ENCODE data around the gene HBP1. TPM values are rescaled to one million over a fixed set of nuclear protein-coding genes. Genes with fewer than 3 reads are reported as not detected.

HBP1 gene
- total and polyA plus RNA-seq, 2 experiments from 2014 or later = 47.7 to 84.7 TPM

- no peak overlapping the region for H3K4me2 ChIP-seq
- TF ChIP-seq EZH2 (IDR thresholded peaks at IDR 0.05; ENCODE audit: borderline replicate concordance) (no peak), CTCF (IDR thresholded peaks at IDR 0.05; ENCODE audit: poor library complexity) (peak; percentile 53)
- no peaks in the 10 kb centered on the region for H3K79me2 ChIP-seq
- no peaks in the 10 kb centered on the region for H3K9me3 ChIP-seq (ENCODE audit: low read depth)
- no peaks in the 10 kb centered on the region for H3K27me3 ChIP-seq
- 84% methylated on average over 4 of the region's 4 CpGs for whole genome bisulfite sequencing (ENCODE audit: low lambda C conversion rate, missing lambda C conversion rate)
- no peak overlapping the region for H3K4me3 ChIP-seq
- no peaks in the 10 kb centered on the region for H3K36me3 ChIP-seq (replicated peaks; ENCODE audit: insufficient read depth, low read depth)
- H4K20me1 ChIP-seq (ENCODE audit: insufficient read depth, poor library complexity, severe bottlenecking) = no peaks in the 10 kb centered on the region
- no peaks in the 10 kb centered on the region for H3K9me2 ChIP-seq (replicated peaks; ENCODE audit: insufficient read depth)
- no peak overlapping the region for H2AFZ ChIP-seq
- no peaks in the 10 kb centered on the region for H3K4me1 ChIP-seq (ENCODE audit: insufficient read depth)
- no peak overlapping the region for H3K27ac ChIP-seq
- peak; percentile 47 for DNase-seq (ENCODE audit: low spot score)
Measured at GRCh38 chr7:107201795-107202450, 33.1 kb downstream of the HBP1 start.

- Histone ChIP-seq H2AFZ (no peak overlapping the region), H3K27ac (no peak overlapping the region), H3K36me3 (replicated peaks; ENCODE audit: insufficient read depth, low read depth) (no peaks in the 10 kb centered on the region), H3K9me2 (replicated peaks; ENCODE audit: insufficient read depth) (no peaks in the 10 kb centered on the region), H3K9me3 (ENCODE audit: low read depth) (no peaks in the 10 kb centered on the region), H3K4me2 (no peak overlapping the region), H3K4me1 (ENCODE audit: insufficient read depth) (no peaks in the 10 kb centered on the region), H3K79me2 (no peaks in the 10 kb centered on the region), H3K4me3 (no peak overlapping the region), H3K27me3 (no peaks in the 10 kb centered on the region), H4K20me1 (ENCODE audit: insufficient read depth, poor library complexity, severe bottlenecking) (no peaks in the 10 kb centered on the region)
- no peak for DNase-seq (ENCODE audit: low spot score)
- TF ChIP-seq EZH2 (IDR thresholded peaks at IDR 0.05; ENCODE audit: borderline replicate concordance) (no peak), EZH2phosphoT487 (IDR thresholded peaks at IDR 0.05; ENCODE audit: low read depth, severe bottlenecking, unreplicated experiment) (no peak), CTCF (IDR thresholded peaks at IDR 0.05; ENCODE audit: poor library complexity) (no peak)
- WGBS (ENCODE audit: low lambda C conversion rate, missing lambda C conversion rate) = 93% methylated on average over 7 of the region's 7 CpGs
Measured at GRCh38 chr7:107203607-107204006, 34.8 kb downstream of the HBP1 start.

GRCh38 chr7:107206136-107206535 lies 37.3 kb downstream of the HBP1 start:
- no peak for DNase-seq (ENCODE audit: low spot score)
- no peaks in the 10 kb centered on the region for H3K9me2 ChIP-seq (replicated peaks; ENCODE audit: insufficient read depth)
- H3K4me1 ChIP-seq (ENCODE audit: insufficient read depth) = no peaks in the 10 kb centered on the region
- no peaks in the 10 kb centered on the region for H3K79me2 ChIP-seq
- no peaks in the 10 kb centered on the region for H3K36me3 ChIP-seq (replicated peaks; ENCODE audit: insufficient read depth, low read depth)
- H3K9me3 ChIP-seq (ENCODE audit: low read depth) = no peaks in the 10 kb centered on the region
- H3K27ac ChIP-seq = no peak overlapping the region
- TF ChIP-seq CTCF (IDR thresholded peaks at IDR 0.05; ENCODE audit: poor library complexity) = no peak
- TF ChIP-seq EZH2phosphoT487 (IDR thresholded peaks at IDR 0.05; ENCODE audit: low read depth, severe bottlenecking, unreplicated experiment) = no peak
- TF ChIP-seq EZH2 (IDR thresholded peaks at IDR 0.05; ENCODE audit: borderline replicate concordance) = no peak
- H4K20me1 ChIP-seq (ENCODE audit: insufficient read depth, poor library complexity, severe bottlenecking) = no peaks in the 10 kb centered on the region
- no peak overlapping the region for H3K4me2 ChIP-seq
- no peak overlapping the region for H3K4me3 ChIP-seq
- no peak overlapping the region for H2AFZ ChIP-seq
- WGBS (ENCODE audit: low lambda C conversion rate, missing lambda C conversion rate) = 96% methylated on average over 6 of the region's 6 CpGs
- H3K27me3 ChIP-seq = no peaks in the 10 kb centered on the region

Measured in hepatocyte (in vitro differentiated cells).